GM12873 (cell line): Measurements from ENCODE around the gene SEC24B.

Experiments
- CTCF ChIP-seq: IDR thresholded peaks from 2 replicates; pipeline ENCODE4 v1.5.1; 2012; ENCODE audit warnings: low read depth, mild to moderate bottlenecking, moderate library complexity, low read length, control low read depth; ENCODE audit not compliant: insufficient read depth; ENCODE audit errors: missing control alignments

SEC24B gene

GRCh38 chr4:109510687-109511086 lies 77.1 kb downstream of the SEC24B start:
- no peak for TF ChIP-seq CTCF

- TF ChIP-seq CTCF, result no peak
Measured at GRCh38 chr4:109511414-109511813, 77.8 kb downstream of the SEC24B start.

- TF ChIP-seq CTCF, result no peak
Measured at GRCh38 chr4:109532182-109532581, 98.6 kb downstream of the SEC24B start.

GRCh38 chr4:109545401-109545800 lies 111.8 kb downstream of the SEC24B start:
- TF ChIP-seq CTCF, result no peak

- no peak for TF ChIP-seq CTCF
Measured at GRCh38 chr4:109547394-109547793, 113.8 kb downstream of the SEC24B start.

- no peak for TF ChIP-seq CTCF
Measured at GRCh38 chr4:109548655-109549054, 115.0 kb downstream of the SEC24B start.

- TF ChIP-seq CTCF, result no peak
Measured at GRCh38 chr4:109552237-109552636, 118.6 kb downstream of the SEC24B start.

- no peak for TF ChIP-seq CTCF
Measured at GRCh38 chr4:109553130-109553529, 119.5 kb downstream of the SEC24B start.
